Right kidney (tissue), 9 donors: ENCODE results near the gene POLQ.
A peak's percentile ranks its signal among the peaks of the same experiment; 100 is the strongest.
"Not testable (repeated sequence)": the region's sequence is repeated elsewhere in the genome, so short reads cannot be mapped to it uniquely, and the experiment has no call there.

Experiments used
- DNase-seq: peaks from one replicate; pipeline ENCODE4 v3.0.0-alpha.2; 2016
- long read RNA-seq, 8 donors: transcript quantifications; one replicate each; lab custom pipeline, GENCODE V29; 2026

The POLQ gene
- long read RNA-seq, donor 1, result 0 reads
- long read RNA-seq, donor 2, result 0 reads
- long read RNA-seq, donor 3, result 0 reads
- long read RNA-seq, donor 4, result 0 reads
- long read RNA-seq, donor 5, result 0 reads
- long read RNA-seq, donor 6, result 0 reads
- long read RNA-seq, donor 7, partial matches to known transcripts, result 6 of 6 reads
- long read RNA-seq, donor 7, other reads (novel, unspliced or antisense), result 0 of 6 reads
- long read RNA-seq, donor 8, result 0 reads

GRCh38 chr3:121545574-121546455 is at the start of gene POLQ:
TSS of gene POLQ (minus strand) at chr3:121545988. CDS start at chr3:121545877, 111 bp downstream.
- DNase-seq, result peak; percentile 78

GRCh38 chr3:121594850-121595249 is 49.1 kb upstream of the POLQ start:
- no peak for DNase-seq

- not testable (repeated sequence) for DNase-seq
These were observed 48.0 kb upstream of the POLQ start for GRCh38 chr3:121593806-121594205.

GRCh38 chr3:121592856-121593702 is 47.3 kb upstream of the POLQ start, which contains the start of gene FBXO40:
TSS of gene FBXO40 (plus strand) at chr3:121593379. CDS start at chr3:121620576, 27,197 bp downstream.
- DNase-seq, result no peak

- no peak for DNase-seq
These were observed 38.6 kb upstream of the POLQ start for GRCh38 chr3:121584418-121584817.

GRCh38 chr3:121581691-121582090 is 35.9 kb upstream of the POLQ start:
- DNase-seq, result no peak

GRCh38 chr3:121574449-121574848 is 28.7 kb upstream of the POLQ start:
- no peak for DNase-seq

- DNase-seq, result no peak
These were observed 21.9 kb upstream of the POLQ start, which contains the start of gene ARGFX for GRCh38 chr3:121567649-121568048. TSS of gene ARGFX (plus strand) at chr3:121567949. CDS start at chr3:121570714, 2,765 bp downstream.

GRCh38 chr3:121566773-121567172 is 21.0 kb upstream of the POLQ start:
- no peak for DNase-seq

GRCh38 chr3:121562148-121562547 is 16.4 kb upstream of the POLQ start:
- DNase-seq, result no peak

- DNase-seq, result no peak
These were observed 11.7 kb upstream of the POLQ start for GRCh38 chr3:121557426-121557934.

- no peak for DNase-seq
These were observed 7.0 kb upstream of the POLQ start for GRCh38 chr3:121552797-121553196.

- no peak for DNase-seq
These were observed 6.6 kb upstream of the POLQ start for GRCh38 chr3:121552379-121552778.

- DNase-seq, result no peak
These were observed 677 bp downstream of the POLQ start for GRCh38 chr3:121545049-121545573.

- DNase-seq, result no peak
These were observed 2.9 kb downstream of the POLQ start for GRCh38 chr3:121542924-121543323.

- no peak for DNase-seq
These were observed 14.5 kb downstream of the POLQ start for GRCh38 chr3:121531269-121531668.

GRCh38 chr3:121529308-121529707 is 16.5 kb downstream of the POLQ start:
- no peak for DNase-seq

GRCh38 chr3:121520510-121520909 is 25.3 kb downstream of the POLQ start:
- DNase-seq, result no peak

- no peak for DNase-seq
These were observed 27.7 kb downstream of the POLQ start for GRCh38 chr3:121517953-121518655.

GRCh38 chr3:121515862-121516261 is 29.9 kb downstream of the POLQ start:
- no peak for DNase-seq

GRCh38 chr3:121515313-121515712 is 30.5 kb downstream of the POLQ start:
- DNase-seq, result no peak
